ENCODE results near the gene ATP6AP1. TPM values are rescaled to one million over a fixed set of nuclear protein-coding genes. Genes with fewer than 3 reads are reported as not detected.

Gene ATP6AP1
- total RNA-seq, 1 donor from 2014 or later, result 38.8 TPM

DNA sequence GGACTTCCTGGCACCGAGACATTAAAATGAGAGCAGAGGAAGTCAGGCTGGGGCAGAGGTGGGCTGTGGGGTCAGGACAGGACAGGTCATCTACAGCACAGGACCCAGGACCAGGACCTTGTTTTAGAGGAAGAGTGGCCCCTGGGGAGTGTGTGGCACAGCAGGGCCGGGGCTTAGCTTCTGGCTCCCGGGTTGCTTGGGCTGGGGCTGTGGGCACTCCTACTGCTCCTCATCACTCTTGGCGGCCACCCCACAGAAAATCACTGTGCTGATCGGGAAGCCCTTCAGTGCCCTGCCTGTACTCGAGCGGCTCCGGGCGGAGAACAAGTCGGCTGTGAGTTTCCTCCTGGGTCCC lies 8.1 kb upstream of the ATP6AP1 start:
- H3K27me3 Mint-ChIP-seq, result no peaks in the 10 kb centered on the region
- no peak overlapping the region for H3K4me3 Mint-ChIP-seq
- H3K9me3 Mint-ChIP-seq, result no peaks in the 10 kb centered on the region
- TF ChIP-seq, protein P1, sequence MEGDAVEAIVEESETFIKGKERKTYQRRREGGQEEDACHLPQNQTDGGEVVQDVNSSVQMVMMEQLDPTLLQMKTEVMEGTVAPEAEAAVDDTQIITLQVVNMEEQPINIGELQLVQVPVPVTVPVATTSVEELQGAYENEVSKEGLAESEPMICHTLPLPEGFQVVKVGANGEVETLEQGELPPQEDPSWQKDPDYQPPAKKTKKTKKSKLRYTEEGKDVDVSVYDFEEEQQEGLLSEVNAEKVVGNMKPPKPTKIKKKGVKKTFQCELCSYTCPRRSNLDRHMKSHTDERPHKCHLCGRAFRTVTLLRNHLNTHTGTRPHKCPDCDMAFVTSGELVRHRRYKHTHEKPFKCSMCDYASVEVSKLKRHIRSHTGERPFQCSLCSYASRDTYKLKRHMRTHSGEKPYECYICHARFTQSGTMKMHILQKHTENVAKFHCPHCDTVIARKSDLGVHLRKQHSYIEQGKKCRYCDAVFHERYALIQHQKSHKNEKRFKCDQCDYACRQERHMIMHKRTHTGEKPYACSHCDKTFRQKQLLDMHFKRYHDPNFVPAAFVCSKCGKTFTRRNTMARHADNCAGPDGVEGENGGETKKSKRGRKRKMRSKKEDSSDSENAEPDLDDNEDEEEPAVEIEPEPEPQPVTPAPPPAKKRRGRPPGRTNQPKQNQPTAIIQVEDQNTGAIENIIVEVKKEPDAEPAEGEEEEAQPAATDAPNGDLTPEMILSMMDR (IDR thresholded peaks at IDR 0.05), result no peak
- H3K27ac Mint-ChIP-seq, result no peak overlapping the region
- no peaks in the 10 kb centered on the region for H3K36me3 Mint-ChIP-seq (ENCODE audit: low read depth)
- ATAC-seq (ENCODE audit: low read depth), result no peak
- DNase-seq, result no peak
- POLR2A ChIA-PET, result interaction anchor here (0.6 to 1.8 kb wide), 3 partner anchors 10 to 96 kb away, joined by 3 to 6 read pairs (median 4); no protein-coding TSS in a partner anchor
- intact Hi-C loops (cut with micrococcal nuclease), result no loop called here
- H3K4me1 Mint-ChIP-seq, result peaks cover 8% of the 10 kb centered on the region
- CTCF ChIA-PET, result no interaction called here

DNA sequence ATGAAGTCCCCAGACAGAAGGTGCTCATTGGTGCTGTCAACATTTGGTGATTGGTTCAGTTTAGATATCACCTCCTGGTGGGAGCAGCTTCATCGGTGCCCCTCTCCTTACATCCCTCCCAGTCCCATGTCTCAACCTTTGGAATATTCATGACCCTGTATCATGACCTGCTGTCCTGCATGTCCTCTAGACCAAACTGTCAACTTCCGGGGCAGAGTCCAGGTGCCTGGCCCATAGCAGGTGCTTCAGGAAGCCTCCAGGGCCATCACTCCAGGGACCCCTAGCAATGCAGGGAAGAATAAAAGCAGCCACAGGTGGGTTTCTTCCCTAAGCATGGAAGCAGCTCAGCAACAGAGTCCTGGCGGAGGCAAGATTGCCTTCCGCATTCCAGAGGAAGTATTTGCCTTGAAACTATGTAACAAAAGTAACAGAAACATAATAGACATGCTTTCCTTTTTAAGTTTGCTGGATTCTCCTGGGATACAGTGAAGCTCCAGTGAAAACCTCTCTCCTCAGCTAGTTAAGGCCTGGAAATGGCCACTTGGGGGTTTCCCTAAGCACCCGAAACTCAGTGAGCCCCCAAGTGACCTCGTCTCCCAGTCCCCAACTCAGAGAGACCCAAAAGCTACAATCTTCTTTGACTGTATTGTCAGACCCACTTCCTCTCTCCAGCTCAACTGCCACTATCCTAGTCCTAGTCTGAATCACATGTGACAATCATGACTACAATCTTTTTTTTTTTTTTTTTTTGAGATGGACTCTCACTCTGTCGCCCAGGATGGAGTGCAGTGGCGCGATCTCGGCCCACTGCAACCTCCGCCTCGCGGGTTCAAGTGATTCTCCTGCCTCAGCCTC lies 1.3 kb upstream of the ATP6AP1 start:
- Mint-ChIP-seq H3K27ac (no peak overlapping the region), H3K9me3 (no peaks in the 10 kb centered on the region), H3K27me3 (no peaks in the 10 kb centered on the region), H3K36me3 (ENCODE audit: low read depth) (peaks cover 3% of the 10 kb centered on the region), H3K4me3 (no peak overlapping the region), H3K4me1 (peaks cover 23% of the 10 kb centered on the region)
- ChIA-PET CTCF (no interaction called here), POLR2A (interaction anchor here (2.9 kb wide), 2 partner anchors 15 to 30 kb away, joined by 18 to 20 read pairs; partner anchors contain the start of gene RPL10)
- DNase-seq, result no peak
- ATAC-seq (ENCODE audit: low read depth), result no peak
- intact Hi-C loops (cut with micrococcal nuclease), result no loop called here
- TF ChIP-seq, protein P1 (IDR thresholded peaks at IDR 0.05), result no peak

DNA sequence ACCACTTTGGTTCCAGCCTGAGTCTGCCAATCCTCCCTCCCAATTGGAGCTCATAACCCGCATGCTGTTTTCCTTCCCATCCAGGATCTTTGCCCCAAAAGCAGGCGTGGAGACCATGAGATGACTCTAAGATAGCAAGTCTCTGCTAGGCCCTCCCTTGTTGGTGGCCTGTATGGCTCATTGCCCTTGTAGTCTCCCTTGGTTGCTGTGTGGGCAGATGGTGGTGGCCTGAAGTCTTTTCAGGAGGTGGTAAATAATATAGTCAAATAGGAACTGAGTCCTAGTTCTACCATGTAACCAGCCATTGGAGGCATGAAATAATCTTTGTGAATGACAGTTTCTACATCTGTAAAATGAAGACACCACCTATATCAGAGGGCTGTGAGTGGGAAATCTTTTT lies 1.2 kb downstream of the ATP6AP1 start:
- Mint-ChIP-seq H3K4me1 (peaks cover 23% of the 10 kb centered on the region), H3K27me3 (no peaks in the 10 kb centered on the region), H3K4me3 (peak overlapping the region; percentile 81), H3K27ac (no peak overlapping the region), H3K9me3 (no peaks in the 10 kb centered on the region), H3K36me3 (ENCODE audit: low read depth) (peaks cover 18% of the 10 kb centered on the region)
- ChIA-PET POLR2A (interaction anchor here (0.6 to 2.9 kb wide), 8 partner anchors 11 to 60 kb away, joined by 3 to 20 read pairs (median 6); partner anchors contain the start of genes RPL10 and SLC10A3), CTCF (interaction anchor here (1.4 kb wide), 1 partner anchor 32 kb away, joined by 4 read pairs; the partner anchor contains the start of gene RPL10)
- ATAC-seq (ENCODE audit: low read depth) (no peak), DNase-seq (no peak)
- intact Hi-C loops (cut with micrococcal nuclease), result loop anchor here (2.0 kb wide), 1 partner anchor 59 kb away; no protein-coding TSS in a partner anchor
- TF ChIP-seq, protein P1 (IDR thresholded peaks at IDR 0.05), result no peak

DNA sequence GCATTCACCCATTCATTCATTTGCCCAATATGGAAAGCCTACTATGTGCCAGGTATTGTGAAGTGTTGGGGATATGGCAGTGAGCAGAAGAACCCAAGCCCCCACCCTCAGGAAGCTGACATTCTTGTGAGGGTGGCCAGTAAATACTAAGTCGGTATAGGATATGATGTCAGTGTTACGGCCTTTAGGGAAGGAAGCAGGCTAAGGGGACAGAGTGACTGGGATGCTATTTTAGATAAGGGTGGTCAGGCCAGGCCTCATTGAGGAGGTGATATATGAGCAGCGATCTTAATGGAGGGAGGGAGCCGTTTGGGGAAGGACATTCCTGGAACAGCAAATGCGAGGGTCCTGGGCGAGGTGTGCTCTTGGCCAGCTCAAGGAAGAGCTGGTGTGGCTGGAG lies 2.0 kb downstream of the ATP6AP1 start:
- Mint-ChIP-seq H3K36me3 (ENCODE audit: low read depth) (peaks cover 22% of the 10 kb centered on the region), H3K27ac (no peak overlapping the region), H3K27me3 (no peaks in the 10 kb centered on the region), H3K9me3 (no peaks in the 10 kb centered on the region), H3K4me3 (no peak overlapping the region), H3K4me1 (peaks cover 23% of the 10 kb centered on the region)
- DNase-seq, result no peak
- TF ChIP-seq, protein P1 (IDR thresholded peaks at IDR 0.05), result no peak
- ChIA-PET CTCF (no interaction called here), POLR2A (interaction anchor here (0.6 kb wide), 2 partner anchors 321 to 559 kb away, joined by 3 read pairs; no protein-coding TSS in a partner anchor)
- ATAC-seq (ENCODE audit: low read depth), result no peak
- intact Hi-C loops (cut with micrococcal nuclease), result no loop called here

DNA sequence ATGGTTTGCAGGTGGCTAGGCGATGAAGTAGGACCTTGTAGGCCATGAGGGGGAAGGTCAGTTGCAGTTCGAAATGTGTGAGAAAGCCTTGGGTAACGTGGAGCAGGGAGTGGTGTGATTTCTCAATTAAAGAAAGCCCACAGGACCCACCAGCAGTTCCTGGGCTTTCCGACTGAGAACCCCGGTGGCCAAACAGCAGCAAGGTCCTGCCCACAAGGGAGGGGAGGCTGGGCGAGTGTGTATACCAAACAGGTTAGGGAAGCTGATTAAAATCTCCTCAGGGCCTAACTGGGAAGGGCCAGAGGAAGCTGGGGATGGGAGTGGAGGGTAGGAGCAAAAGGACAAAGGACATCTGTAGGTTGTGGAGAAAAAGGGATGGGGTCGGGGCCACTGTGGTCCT lies 2.4 kb downstream of the ATP6AP1 start:
- ChIA-PET CTCF (no interaction called here), POLR2A (interaction anchor here (0.6 kb wide), 2 partner anchors 321 to 559 kb away, joined by 3 read pairs; no protein-coding TSS in a partner anchor)
- DNase-seq, result no peak
- Mint-ChIP-seq H3K36me3 (ENCODE audit: low read depth) (peaks cover 26% of the 10 kb centered on the region), H3K4me1 (peaks cover 24% of the 10 kb centered on the region), H3K4me3 (no peak overlapping the region), H3K27me3 (no peaks in the 10 kb centered on the region), H3K9me3 (no peaks in the 10 kb centered on the region), H3K27ac (no peak overlapping the region)
- intact Hi-C loops (cut with micrococcal nuclease), result no loop called here
- TF ChIP-seq, protein P1 (IDR thresholded peaks at IDR 0.05), result no peak
- no peak for ATAC-seq (ENCODE audit: low read depth)
